ENCODE data around the gene NAPG.
"Not testable (repeated sequence)": the region's sequence is repeated elsewhere in the genome, so short reads cannot be mapped to it uniquely, and the experiment has no call there.

Gene NAPG

DNA sequence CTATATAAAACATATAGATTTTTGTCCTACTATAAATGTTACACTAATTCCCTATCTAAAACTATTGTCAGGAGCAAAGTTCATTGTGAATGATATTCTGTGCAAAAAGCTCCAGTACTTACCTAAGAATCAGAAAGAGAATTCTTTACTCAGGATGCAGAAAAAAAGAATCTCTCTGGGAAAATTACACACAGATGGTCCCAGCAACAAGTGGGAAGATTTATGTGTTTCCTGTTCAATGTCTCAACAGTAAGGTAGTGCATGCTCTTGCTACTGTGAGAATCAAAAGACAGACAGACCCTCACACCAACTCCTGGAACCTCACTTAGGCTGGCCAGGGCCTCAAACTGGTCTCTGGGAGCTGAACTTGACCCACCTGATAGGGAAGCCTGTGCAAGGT is 11.2 kb upstream of the NAPG start:
- no peak for DNase-seq (ENCODE audit: low read depth)

DNA sequence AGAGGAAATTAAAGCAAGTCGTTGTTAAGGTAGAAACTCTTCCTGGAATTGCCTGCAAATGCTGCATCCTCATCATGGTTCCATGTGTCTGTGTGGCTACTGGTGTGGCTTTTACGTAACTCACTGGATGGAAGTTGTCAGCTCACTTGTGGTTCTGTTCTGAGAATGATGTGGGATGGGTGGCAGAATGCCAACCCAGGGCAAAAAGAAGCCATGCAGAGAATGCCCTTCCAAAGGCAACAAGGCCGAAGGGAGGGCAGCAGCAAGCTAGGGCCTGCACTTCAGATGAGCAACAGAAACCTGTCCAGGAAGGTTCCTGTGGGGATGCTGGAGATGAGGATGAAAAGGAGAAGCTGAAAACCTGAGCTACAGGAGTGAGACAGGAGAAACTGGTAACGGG is 10.4 kb upstream of the NAPG start:
- DNase-seq (ENCODE audit: low read depth), result no peak

DNA sequence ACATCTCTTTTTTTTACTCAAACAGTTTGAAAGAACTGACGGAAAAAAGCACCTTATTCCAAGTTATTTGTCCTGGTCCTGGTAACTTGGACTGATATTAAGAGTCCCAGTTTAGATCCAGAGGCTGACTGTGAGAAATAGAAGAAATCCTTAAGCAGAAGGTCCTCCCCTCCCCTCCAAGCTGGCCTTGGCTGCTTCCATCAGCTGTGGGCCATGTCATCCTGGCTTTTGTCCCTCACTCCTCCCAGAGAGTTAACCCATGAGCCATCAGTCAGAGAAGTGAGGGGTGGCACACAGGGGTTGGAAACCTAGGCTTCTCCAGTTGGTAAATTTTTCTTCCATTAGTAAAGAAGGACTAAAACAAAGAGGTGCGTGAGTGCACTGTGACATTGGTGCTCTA is 9.7 kb upstream of the NAPG start:
- DNase-seq (ENCODE audit: low read depth), result no peak

DNA sequence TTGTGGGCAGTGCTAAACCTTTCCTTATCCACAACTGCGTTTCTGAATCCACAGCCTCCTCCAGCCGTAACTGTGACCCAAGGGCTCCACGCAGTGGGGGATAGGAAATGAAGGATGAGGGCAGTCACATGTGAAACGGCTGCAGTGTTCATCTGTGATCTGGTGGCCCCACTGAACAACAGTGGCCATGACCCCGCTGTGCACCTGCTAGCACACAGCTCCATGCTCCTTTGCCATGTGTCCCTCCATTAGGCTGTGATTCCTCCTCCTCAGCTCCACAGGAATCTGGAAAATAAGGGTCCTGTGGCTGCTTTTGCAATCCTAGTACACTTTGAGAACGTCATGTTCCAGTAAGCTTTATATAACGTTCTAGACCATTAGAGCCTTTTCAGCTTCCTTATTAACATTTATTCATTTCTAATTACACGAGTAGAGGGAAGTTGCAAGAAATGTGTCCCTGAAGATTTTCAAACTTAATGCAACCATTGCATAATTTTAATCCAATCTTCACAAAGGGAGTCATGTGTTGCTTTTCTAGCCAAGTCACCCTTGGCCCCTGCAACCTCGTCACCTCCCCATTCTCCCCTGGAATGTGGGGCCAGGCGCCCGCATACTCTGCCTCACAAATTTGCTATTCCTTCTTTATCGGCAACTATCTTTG is 7.1 kb upstream of the NAPG start:
- DNase-seq (ENCODE audit: low read depth), result no peak

DNA sequence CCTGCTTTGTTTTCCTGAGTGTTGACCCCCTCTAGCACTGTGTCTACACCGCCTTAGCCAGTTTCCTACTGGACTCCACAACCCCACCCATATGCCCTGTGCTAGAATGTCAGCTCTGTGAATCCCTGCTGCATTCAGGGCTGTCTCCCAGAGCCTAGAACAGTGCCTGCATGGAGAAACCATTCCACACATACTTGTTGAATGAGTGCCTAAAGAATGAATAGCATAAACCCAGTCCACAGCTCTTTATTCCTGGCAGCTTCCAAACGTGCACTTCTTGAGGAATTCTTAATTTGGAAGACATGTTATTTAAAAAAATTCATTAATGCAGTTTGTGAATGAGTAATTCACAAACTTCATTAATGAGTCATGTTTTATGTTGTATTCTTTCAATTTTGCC is 6.5 kb upstream of the NAPG start:
- DNase-seq (ENCODE audit: low read depth), result no peak

DNA sequence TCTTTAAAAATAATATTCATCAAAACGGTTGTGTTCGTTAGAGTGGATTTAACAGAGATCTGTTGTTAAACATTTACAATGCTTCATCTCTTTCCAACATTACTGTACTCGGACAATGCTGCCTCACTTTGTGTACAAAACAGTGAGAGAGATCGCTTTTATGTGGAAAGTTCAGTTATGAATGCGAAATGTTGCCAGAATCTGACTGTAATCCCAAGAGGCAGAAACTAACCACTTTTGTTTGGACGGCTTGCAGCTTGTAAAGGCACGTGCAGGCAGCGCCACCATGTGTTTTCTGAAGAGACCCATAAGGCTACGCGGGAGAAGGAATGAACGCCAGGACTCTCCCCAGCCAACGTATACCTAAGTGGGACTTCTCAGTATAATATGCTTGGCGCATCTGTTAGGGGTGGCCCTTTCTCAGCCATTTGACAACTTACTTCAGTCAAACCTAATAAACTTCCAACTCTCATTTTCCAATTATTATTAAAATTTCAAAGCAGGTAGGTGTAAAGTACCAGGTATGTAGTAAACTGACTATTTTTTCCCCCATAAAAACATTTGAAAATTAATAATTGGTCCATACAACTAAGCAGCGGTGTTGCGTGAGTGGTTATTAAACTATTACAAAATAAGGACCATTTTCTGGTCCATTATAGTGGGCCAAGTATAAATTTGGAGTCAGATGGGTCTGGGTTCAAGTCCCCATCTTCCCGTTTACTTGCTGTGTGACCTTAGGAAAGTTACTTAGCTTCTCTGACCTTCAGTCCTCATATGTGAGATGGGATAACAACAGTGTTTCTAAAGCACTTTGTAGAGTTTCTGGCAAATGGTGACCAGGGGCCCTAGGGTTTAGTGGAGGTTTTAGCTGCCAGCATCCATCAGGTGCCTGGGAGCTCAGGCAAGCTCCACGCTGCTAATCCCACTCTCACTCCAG is 5.6 kb upstream of the NAPG start:
- peak; percentile 66 for DNase-seq (ENCODE audit: low read depth)

DNA sequence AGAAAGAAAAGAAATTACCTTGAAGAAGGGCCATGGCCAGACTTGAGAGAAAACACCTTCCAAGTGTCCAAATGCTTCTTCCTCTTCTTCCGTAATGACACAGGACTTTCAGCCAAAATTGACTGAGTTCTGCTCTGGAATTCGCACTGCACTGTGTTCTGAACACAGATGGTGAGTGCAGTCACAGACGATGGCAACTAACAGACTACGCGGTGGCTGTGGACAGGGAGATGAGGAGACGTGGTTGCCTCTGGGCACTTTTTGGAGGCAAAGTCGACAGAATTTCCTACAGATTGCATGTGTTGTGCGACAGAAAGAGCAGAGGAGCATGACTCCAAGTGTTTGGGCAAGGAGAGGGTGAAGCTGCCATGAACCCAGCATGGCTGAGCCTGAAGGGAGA is 4.3 kb upstream of the NAPG start:
- DNase-seq (ENCODE audit: low read depth), result no peak

DNA sequence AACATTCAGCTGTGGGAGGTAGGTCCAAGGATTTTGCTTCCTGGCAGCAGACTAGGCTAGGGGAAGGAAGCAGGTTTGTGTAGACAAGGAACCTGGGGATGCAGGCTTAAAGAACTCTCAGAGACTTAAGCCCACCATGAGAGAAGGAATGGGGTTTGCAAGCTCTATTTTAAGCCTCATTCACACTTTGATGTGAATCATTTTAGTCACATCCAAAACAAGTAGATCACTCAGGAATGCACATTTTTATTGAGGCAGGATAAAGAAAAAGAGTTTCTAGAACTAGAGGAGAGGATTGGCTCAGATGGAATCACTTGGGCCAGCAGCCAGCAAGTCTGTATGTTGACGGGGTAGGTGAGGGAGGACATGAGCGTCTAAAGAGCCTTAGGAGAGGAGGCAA is 3.3 kb upstream of the NAPG start:
- DNase-seq (ENCODE audit: low read depth), result no peak

DNA sequence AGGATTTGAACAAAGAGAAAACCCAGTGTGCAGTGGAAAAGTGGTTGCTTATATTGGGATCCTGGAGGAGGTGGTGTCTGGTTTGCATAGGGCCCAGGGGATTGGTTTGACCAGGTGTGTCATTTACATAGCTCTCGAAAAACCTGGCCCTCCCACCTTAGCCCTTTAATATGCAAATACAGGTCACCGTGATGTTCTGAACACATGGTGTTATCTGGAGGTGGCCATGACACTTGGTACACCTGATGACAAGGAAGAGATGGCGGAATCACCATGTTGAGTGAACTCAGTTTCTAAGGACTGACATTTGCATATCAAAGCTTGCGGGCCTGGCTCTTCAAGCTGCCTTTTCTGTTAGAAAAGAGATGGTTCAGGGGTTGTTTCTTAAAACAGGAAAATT is 2.3 kb upstream of the NAPG start:
- DNase-seq (ENCODE audit: low read depth), result no peak

DNA sequence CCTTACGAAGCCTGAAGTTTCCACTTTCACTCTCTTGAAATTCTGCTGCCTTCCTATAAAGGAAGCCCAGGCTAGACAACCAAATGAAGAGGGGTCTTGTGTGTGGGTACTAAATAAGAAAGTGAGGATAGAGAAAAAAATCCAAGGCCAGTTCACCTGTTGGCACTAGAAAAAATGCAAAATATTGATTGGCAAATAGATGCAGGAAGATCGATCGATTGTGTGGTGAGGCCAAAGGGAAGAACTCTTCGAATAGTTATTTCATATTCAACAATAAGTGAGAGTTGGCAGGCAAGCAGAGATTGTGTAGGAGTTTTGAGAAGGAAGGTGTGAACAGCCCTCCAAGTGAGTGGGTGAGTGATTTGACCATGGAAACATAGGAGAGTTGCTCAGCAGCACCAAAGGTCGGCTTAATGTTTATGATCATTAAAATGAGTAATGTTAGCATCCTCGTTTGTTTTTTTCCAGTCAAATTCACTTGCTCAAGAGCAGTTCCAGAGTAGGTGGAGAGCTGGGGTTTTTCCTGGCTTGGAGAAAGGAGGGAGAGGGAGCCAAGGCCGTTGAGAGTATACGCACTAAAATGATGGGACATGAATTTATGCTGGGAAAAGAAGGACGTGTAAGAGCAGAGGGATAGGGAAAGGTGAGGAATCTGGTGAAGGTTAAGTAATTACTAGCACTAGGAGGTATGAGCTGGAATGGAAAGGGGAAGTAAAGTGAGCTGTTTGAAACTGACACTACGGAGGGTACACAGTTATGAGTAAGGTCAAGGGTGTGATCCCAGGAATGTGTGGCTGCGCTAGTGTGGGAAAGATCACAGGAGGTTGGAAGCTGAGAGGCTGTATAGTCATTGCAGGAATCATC is 1.1 kb upstream of the NAPG start:
- DNase-seq (ENCODE audit: low read depth), result no peak

DNA sequence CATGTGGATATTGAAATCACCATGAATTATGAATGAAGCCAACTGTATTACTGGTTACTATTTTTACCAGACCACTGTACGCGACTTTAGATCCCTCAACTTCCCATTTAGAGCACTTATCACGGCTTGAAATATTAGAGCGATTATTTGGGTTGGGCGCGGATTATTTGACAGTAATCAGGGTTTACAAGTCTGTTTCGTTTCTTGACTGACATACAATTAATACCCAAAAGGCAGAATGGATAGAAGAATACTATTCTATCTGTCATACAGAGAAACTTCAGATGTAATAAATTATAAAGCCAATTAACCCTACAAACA is 496 bp upstream of the NAPG start:
- DNase-seq (ENCODE audit: low read depth), result no peak

DNA sequence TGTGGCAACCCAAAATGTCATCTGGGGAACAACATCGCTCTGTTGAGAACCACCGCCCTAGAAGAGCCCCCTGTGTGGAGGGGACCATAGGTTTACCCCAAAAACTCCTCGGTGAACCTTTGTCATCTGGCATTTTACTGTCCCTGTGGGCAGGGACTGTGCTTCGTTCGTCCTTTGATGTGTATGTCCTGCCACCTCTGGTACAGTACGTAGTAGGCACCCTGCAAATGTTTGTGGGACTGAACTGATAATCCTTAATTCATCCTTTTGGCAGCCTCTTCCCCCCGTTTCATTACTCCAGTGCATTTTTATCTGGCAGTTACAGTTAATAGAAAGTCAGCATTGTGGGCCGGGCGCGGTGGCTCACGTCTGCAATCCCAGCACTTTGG is 728 bp downstream of the NAPG start:
- no peak for DNase-seq (ENCODE audit: low read depth)

DNA sequence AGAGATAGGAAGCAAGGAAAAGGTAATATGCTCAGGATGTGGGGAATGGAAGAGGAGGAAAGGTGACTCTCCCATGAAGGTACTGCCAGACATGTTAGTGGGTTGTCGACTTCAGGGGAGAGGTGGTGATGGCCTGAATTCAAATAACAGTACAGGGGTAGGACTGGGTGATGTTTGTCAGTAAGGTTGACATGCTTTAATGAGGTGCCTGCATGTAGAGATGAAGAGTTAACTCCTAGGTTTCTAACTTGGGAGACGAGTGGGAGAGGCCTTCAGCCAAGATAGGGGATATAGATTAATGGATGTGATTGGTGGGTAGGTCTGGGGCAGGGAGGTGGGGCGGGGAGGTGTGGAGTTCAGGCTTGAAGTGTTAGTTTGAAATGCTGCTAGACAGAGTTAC is 2.6 kb downstream of the NAPG start:
- DNase-seq (ENCODE audit: low read depth), result no peak

DNA sequence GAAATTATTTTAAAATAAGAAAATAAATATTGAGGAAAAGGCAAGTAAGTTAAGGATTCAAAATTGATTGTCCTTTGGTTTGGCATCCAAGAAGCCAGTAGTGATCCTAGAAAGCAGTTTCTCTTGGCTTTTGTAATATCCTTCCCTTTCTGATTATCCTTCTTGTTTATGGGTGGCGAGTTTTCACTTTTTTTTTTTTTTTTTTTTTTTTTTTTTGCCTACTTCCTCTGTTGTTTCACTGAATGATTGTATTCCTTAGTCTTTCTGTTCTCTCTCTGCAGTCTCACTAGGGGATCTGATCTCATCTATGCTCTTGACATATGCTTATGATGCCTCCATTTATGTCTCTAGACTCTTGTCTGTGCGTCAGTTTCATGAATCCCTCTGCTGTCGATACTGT is 4.2 kb downstream of the NAPG start:
- DNase-seq (ENCODE audit: low read depth), result no peak

DNA sequence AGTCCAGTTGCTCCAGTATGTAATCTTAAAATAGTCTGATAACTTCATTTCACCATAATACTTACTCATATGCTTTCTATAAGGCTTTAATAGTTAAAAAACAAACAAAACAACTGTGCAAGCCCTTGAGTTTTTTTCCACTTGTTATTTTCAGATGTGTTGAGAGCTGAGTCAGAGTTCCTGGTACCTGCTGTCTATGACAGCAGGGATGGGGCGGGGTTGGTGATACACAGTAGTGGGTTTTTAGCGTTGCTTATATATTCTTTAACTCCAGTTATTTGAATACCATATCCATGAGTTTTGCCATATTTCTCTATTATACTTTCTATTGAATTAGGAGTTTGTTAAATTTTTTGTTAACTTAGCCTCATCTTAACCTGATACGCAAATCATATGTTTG is 5.0 kb downstream of the NAPG start:
- DNase-seq (ENCODE audit: low read depth), result no peak

DNA sequence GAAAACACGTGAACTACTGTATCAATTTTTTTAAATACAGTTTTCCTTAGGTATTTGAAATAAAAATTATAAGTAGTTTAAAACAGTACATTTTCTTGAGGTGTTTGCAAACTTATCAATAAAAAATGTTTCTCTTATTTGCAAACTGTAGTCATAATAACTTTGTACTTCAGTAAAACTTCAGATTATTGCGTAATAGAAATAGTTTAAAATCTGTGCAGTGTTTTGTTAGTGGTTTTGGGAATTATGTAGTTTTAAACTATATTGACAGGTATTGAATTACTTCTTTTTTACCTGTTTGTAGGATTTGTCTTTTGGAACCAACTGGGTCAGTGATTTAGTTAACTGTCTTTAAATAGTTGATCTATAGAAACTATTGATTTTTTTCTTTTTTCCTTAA is 7.3 kb downstream of the NAPG start:
- DNase-seq (ENCODE audit: low read depth), result no peak

DNA sequence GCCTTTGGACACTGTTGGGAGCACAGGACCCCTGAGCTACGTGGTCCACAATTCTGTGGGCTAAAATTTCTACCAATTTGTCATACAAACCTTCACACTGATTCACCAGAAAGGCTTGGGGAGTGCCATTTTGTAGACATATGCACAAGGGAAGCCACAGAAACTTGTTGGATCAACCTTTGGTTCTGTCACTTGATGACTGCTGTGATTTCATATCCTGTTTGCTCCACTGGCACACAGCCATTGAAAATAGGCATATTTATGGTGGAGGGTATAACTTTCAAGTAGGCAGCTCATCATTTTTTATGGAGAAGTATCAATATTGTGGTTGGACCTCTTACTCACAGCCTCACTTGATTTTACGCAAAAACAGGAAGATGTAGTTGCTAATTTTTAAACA is 10.5 kb downstream of the NAPG start:
- no peak for DNase-seq (ENCODE audit: low read depth)

DNA sequence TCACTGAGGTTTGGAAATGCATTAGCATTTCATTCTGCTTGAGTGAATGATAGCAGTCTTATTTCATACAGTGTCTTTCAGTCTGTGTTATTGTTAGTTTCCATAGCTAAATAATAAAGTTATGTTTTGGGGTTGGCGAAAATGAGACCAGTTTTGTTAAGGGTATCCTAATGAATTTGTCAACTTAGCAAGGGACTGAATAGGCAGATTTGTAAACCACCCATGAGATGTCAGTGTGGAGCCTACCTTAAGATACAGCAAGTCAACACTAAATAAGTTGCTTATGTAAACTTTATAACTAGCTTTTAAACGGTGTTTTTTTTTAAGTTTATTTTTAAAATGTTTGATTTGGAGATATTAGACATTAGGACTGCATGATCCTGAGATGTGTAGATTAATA is 11.9 kb downstream of the NAPG start:
- DNase-seq (ENCODE audit: low read depth), result no peak

DNA sequence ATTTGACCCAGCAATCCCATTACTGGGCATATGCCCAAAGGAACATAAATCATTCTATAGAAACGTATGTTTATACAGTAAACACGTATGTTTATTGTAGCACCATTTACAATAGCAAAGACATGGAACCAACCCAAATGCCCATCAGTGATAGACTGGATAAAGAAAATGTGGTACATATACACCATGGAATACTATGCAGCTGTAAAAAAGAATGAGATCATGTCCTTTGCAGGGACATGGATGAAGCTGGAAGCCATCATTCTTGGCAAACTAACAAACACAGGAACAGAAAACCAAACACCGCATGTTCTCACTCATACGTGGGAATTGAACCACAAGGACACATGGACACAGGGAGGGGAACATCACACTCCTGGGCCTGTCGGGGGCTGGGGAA is 13.3 kb downstream of the NAPG start:
- not testable (repeated sequence) for DNase-seq (ENCODE audit: low read depth)

DNA sequence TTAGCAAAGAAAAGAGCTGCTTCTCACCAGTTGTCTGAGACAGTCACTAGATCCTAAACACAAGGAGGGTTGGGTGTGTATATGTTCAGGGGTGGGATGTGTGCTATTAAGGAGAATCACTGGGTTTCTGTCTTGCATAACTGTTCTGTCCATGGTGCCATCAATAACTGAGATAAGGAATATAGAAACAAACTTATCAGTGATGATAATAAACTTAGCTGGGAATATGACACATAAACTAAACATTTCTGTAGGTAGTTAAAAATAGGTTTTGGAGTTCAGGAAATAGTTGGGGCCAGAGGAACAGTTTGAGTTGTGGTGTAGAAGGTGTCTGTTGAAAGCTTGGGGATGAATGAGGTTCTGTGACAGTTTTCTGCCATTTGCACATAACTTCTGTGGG is 17.4 kb downstream of the NAPG start:
- no peak for DNase-seq (ENCODE audit: low read depth)

DNA sequence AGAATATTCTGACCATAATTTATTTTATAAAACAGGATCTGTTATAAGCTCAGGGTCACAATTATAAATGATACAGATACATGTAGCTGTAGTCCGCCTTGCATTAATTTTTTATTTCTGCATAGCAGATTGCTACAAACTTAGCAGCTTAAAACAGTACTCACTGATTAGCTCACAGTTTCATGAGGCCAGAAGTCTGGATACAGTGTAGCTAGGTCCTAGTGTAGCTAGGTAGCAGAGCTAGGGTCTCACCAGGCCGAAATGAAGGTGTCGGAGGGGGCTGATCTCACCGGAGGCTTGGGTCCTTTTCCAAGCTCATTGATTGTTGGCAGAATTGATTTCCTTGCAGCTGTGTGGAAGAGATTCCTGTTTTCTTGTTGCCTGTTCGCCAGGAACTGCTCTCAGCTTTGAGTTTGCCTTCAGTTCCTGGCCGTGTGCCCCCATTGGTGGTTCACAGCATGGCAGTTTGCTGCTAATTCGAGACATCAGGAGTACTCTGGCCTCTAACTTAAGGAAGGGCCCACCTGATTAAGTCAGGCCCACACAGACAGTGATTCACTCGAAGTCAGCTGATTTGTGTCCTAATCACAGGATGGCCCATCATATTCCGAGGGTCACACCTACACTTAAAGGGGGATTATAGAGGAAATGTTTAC is 18.4 kb downstream of the NAPG start:
- no peak for DNase-seq (ENCODE audit: low read depth)

DNA sequence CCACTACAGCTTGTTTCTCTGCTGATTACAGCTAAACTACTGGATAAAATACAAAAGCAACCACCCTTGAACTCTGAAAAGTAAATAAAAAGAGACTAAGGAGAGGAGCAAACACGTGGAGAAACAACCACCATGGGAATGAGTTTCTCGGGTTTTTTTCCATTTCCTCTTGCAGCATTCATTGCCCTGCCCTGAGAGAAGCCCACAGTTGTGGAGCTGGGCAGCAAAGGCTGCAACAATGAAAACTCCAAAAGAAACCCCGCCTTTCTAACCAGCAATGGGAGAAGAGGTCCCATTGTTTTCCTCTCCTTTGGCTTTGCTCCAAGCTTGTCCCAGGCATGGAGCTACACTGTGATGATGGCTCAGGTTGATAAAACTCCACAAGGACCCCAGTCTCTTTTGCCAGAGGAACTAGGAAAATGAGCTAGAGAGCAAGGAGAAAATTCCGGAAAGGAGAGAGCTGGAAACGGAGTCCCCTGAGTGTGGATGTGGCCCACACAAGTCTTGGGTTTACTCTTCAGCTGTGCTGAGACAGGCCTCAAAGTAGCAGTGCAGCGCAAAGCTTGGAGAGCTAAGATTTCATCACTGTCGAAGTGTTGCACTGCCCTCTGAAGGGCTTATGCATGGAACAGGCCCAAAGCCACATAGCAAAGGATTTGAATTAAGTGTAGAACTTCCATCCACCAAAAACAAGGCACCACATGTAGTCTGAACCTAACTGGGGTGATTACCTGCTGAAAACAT is 20.9 kb downstream of the NAPG start:
- DNase-seq (ENCODE audit: low read depth), result no peak

Measured in HS-27A (cell line).